ENCODE results near the gene RBBP9.

RBBP9 gene

GRCh38 chr20:18537651-18538050 lies 40.6 kb upstream of the RBBP9 start:
- TF ChIP-seq POLR2A (IDR thresholded peaks at IDR 0.05; ENCODE audit: extremely low read depth, insufficient read length) (no peak), MYC (IDR thresholded peaks at IDR 0.05; ENCODE audit: low read depth, low read length) (no peak), CTCF (IDR thresholded peaks at IDR 0.05; ENCODE audit: low read depth, low read length) (no peak)
- TF ChIP-seq, protein P1, sequence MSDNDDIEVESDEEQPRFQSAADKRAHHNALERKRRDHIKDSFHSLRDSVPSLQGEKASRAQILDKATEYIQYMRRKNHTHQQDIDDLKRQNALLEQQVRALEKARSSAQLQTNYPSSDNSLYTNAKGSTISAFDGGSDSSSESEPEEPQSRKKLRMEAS (IDR thresholded peaks at IDR 0.05; ENCODE audit: low read depth, low read length): no peak
- no peak overlapping the region for H3K4me3 ChIP-seq (ENCODE audit: low read depth, low read length)
- no peak for DNase-seq (ENCODE audit: low read depth)

DNA sequence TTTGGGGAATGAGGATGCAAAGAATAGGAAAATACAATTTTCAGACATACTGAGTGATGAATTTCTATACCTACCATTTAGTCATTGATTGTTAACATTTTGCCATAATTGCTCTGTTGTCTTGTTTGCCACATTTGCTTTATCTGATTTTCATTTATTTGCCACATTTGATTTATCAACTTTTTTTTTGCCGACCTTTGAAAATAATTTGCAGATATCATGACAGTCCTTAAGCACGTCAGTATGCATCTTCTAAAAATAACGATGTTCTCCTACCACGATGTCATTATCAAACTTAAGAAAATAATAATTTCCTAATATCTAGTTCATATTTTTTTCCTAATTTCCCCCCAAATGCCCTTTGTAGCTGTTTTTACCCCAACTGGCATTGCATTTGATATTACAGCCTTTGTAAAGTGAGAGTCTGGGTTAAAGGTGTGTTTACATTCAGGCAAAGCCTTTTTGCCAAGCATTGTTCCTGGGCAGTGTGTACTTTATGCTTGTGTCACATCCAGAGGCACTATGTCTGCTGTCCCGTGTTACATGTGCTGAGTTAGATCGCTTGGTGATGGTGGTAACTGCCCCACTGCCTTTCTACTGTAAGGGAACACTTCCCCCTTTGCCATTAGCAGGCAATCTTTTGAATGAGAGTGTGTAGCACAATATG lies 37.1 kb upstream of the RBBP9 start:
- DNase-seq (ENCODE audit: low read depth): no peak
- H3K4me3 ChIP-seq (ENCODE audit: low read depth, low read length): no peak overlapping the region
- TF ChIP-seq POLR2A (IDR thresholded peaks at IDR 0.05; ENCODE audit: extremely low read depth, insufficient read length) (no peak), MYC (IDR thresholded peaks at IDR 0.05; ENCODE audit: low read depth, low read length) (no peak), CTCF (IDR thresholded peaks at IDR 0.05; ENCODE audit: low read depth, low read length) (no peak)
- TF ChIP-seq, protein P1 (IDR thresholded peaks at IDR 0.05; ENCODE audit: low read depth, low read length): no peak

- TF ChIP-seq POLR2A (IDR thresholded peaks at IDR 0.05; ENCODE audit: extremely low read depth, insufficient read length) (no peak), MYC (IDR thresholded peaks at IDR 0.05; ENCODE audit: low read depth, low read length) (no peak), CTCF (IDR thresholded peaks at IDR 0.05; ENCODE audit: low read depth, low read length) (no peak)
- TF ChIP-seq, protein P1 (IDR thresholded peaks at IDR 0.05; ENCODE audit: low read depth, low read length): no peak
- no peak overlapping the region for H3K4me3 ChIP-seq (ENCODE audit: low read depth, low read length)
- DNase-seq (ENCODE audit: low read depth): no peak
Measured at GRCh38 chr20:18533491-18533890, 36.5 kb upstream of the RBBP9 start.

- no peak for DNase-seq (ENCODE audit: low read depth)
- no peak overlapping the region for H3K4me3 ChIP-seq (ENCODE audit: low read depth, low read length)
- TF ChIP-seq MYC (IDR thresholded peaks at IDR 0.05; ENCODE audit: low read depth, low read length) (no peak), CTCF (IDR thresholded peaks at IDR 0.05; ENCODE audit: low read depth, low read length) (no peak), POLR2A (IDR thresholded peaks at IDR 0.05; ENCODE audit: extremely low read depth, insufficient read length) (no peak)
- TF ChIP-seq, protein P1 (IDR thresholded peaks at IDR 0.05; ENCODE audit: low read depth, low read length): no peak
Measured at GRCh38 chr20:18532626-18533025, 35.6 kb upstream of the RBBP9 start.

DNA sequence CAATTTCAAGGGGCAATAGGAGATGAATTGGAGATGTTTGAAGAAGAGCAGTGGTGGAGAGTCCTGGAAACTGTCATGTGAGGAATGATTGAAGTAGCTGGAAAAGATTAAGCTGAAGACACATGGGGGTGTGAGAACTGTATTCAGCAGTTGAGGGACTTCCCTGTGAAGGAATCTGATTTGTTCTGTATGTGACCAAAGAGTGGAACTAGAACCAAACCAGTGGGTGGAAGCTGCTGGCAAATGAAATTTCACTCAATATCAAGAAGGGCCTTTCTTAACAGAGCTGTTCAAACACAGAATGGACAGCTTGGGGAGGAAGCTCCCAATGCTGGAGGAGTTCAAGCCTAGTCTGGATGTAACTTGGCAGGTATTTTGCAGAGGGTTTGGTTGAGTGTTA lies 32.0 kb upstream of the RBBP9 start:
- no peak overlapping the region for H3K4me3 ChIP-seq (ENCODE audit: low read depth, low read length)
- DNase-seq (ENCODE audit: low read depth): no peak
- no peak for TF ChIP-seq CTCF (IDR thresholded peaks at IDR 0.05; ENCODE audit: low read depth, low read length)
- TF ChIP-seq POLR2A (IDR thresholded peaks at IDR 0.05; ENCODE audit: extremely low read depth, insufficient read length): no peak
- TF ChIP-seq, protein P1 (IDR thresholded peaks at IDR 0.05; ENCODE audit: low read depth, low read length): no peak
- TF ChIP-seq MYC (IDR thresholded peaks at IDR 0.05; ENCODE audit: low read depth, low read length): no peak

Measured in NB4 (cell line).